Ovary (tissue), 3 donors: ENCODE measurements around the gene DTD1.

Experiments used
- CTCF ChIP-seq, 3 donors: fragments of 450-650 bp in 2 of 3; fragments of 200-600 bp in 1 of 3; IDR thresholded peaks; one replicate each; pipeline versions ENCODE4 v1.5.1 to v1.8.0; 2016 to 2022; ENCODE audit warnings: antibody characterized with exemption in 3 of 3, mild to moderate bottlenecking in 1 of 3
- POLR2A ChIP-seq: fragments of 450-650 bp; IDR thresholded peaks from one replicate; pipeline ENCODE4 v1.6.1; 2017; ENCODE audit warnings: antibody characterized with exemption, mild to moderate bottlenecking, moderate library complexity
- donor health status: DM: no; HTN: no; CAD: no.

GRCh38 chr20:18717062-18717461, 129.2 kb downstream of the DTD1 start:
- no peak for TF ChIP-seq POLR2A
- TF ChIP-seq CTCF (IDR thresholded peaks at IDR 0.05): no peak
